GM21423 (cell line): ENCODE data around the gene CD200R1.
A peak's percentile ranks its signal among the peaks of the same experiment; 100 is the strongest.

Experiments used
- ATAC-seq: cut with Tn5 transposase; IDR thresholded peaks from one replicate; pipeline ENCODE4 v1.9.1; 2021; ENCODE audit warnings: mild to moderate bottlenecking, moderate library complexity; ENCODE audit not compliant: unreplicated experiment

The CD200R1 gene

DNA sequence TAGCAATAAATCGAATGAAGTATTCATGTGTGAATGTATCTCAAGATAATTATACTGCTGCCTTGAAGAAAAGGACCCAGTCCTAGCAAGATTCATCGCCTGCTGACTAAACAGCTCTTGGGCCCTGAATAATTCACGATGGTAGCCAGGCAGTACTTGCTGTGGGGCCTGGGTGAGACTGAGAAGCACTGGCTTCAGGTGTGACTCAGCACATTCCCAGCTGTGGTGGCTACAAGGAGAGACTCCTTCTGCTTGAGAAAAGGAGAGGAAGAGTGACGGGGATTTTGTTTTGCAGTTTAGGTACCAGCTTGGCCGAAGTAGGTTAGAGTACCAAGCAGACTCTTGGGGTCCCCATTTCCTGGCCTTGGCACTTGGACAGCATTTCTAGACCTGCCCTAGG, 80.6 kb downstream of the CD200R1 start:
- ATAC-seq, result no peak

DNA sequence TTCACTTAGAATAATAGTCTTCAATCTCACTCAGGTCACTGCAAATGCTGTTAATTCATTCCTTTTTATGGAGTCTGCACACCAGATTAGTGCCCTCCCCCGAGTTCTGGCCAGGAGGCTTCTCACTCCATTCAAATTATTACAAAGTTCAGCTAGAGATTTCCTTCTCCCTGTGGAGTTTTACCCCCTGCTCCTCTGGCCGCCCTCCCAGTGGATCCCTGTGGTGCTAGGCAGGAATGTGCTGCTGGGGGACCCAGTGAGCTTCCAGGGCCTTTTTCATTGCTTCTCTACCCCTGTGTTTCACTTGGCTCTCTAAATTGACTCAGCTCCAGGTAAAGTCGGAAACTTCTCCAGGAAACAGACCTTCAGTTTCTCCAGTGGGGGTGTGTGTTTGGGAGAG, 85.5 kb downstream of the CD200R1 start:
- ATAC-seq, result no peak

DNA sequence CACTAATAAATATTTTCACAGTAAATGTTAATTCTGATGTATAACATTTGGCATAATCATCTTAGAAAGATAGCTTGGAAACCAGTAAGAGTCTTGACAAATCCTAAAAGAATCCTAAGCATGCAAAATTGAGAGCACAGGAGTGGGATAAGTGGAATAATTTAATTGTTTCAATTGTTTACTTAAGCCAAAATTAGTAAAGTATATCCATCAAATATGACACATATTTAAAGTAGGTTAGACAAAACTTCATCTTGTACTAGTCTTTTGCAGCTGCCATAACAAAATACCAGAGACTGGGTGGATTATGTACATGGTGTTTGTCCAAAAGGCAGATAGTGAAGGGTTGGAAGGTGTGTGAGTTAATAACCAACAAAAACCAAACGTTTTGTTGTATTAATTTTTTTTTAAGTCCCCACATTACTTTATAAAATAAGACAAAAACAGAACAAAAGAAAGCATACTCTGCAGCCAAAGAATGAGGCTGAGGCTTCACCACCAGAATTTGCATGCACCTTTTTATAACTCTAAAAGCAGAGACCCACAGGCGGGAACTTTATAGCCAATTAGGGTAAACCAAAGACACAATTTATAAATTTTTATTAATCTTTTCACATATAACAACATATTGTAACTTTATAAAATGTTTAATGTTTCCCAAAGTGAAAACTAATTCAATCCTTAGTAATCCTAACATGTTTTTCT, 86.4 kb downstream of the CD200R1 start:
- ATAC-seq, result no peak

DNA sequence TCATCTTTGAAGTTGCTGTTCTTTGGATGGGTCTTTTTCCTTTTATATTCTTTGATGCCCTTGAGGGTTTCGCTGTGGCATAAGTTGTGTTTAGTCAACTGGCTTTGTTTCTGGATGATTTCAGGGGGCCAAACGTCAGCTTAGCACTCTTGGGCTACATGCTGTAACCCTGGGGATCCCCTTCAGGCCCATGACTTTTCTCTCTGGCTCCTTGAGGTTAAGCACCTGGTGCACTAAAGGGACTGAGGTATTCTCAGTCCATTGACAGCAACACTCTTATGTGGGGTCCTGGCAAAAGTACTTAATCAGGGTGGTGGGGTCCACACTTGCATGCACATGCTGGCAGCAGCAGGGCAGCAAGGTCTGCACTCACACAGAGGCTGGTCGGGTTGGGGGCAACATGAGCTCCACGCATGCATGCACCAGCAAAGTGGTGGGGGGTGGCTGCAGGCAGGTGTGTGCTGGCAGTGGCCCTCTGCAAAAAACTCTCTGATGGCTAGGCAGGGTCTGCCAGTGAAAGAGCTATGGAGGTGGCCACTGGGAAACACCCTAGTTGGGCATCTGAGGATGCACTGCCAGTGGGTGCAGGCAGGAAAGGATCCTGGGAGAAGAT, 90.1 kb downstream of the CD200R1 start:
- no peak for ATAC-seq

DNA sequence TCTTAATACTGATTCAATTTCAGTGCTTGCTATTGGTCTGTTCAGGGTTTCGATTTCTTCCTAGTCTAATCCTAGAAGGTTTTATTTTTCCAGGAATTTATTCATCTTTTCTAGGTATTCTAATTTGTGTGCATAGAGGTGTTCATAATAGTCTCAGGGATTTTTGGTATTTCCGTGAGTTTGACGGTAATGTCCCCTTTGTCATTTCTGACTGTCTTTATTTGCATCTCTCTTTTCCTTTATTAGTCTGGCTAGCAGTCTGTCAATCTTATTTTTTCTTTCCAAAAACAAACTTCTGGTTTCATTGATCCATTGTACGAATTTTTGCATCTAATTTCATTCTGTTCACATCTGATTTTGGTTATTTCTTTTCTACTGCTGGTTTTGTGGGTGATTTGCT, 93.0 kb downstream of the CD200R1 start:
- ATAC-seq, result no peak

DNA sequence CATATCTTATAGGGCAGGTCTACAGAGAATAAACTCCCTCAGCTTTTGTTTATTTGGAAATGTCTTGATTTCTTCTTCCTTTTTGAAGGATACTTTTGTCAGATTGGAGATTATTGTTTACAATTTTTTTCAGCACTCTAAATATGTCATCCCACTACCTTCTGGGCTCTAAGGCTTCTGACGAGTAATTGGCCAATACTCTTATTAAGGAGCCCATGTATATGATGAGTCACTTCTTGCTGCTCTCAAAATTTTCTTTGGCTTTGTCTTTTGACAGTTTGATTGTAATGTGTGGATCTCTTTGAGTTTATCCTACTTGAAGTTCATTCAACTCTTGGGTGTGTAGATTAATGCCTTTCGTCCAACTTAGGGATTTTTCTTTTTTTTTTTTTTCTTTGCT, 99.3 kb downstream of the CD200R1 start:
- ATAC-seq, result no peak

DNA sequence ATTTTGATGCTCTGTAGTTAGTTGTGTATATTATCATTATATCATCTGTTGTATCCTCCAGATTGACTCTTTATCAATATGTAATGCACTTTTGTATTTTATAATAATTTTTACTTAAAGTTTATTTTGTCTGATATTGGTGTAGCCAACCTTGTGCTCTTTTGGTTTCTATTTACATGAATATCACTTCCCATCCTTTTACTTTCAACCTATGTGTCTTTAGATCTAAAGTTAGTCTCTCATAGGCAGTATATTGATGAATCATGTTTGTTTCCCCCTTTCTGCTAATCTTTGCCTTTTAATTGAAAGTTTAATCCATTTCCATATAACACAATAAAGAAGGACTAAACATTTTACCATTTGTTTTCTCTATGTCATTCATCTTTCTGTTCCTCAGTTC, 100.2 kb downstream of the CD200R1 start:
- peak; percentile 47 for ATAC-seq

DNA sequence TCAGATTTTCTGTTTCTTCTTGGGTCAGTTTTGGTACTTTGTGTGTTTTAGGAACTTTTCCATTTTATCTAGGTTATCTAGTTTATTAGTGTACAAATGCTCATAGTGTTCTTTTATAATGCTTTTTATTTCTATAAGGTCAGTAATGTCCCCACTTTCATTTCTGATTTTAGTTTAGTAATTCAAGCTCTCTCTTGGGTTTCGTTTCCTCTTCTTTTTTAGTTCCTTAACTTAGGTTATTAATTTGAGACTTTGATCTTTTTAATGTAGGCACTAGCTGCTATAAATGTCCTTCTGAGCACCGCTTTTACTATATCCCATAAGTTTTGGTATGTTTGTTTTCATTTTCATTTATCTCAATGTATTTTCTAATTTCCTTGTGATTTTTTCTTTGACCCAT, 101.3 kb downstream of the CD200R1 start:
- ATAC-seq, result peak; percentile 71

DNA sequence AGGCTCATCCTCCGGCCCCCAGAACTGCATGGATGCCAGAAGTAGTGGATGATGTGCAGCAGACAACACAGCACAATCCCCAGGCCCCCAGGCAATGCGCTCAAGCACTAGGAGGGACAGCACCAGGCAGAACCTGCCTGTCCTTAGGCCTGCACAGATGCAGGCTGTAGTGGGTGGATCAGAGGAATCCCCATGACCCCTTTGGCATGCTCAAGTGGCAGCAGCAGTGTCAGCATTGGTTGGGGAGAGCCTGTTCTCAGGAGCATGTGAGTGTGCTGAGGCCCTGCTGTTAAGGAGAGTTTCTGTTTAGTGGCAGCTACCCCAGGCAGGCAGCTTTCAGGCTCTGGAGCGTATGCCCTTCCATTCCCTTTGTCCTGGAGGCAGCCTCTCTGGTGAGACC, 103.2 kb downstream of the CD200R1 start:
- ATAC-seq, result no peak
